Lung microvascular endothelial cell (primary cell): ENCODE data around the gene CMC1. TPM values are rescaled to one million over a fixed set of nuclear protein-coding genes. Genes with fewer than 3 reads are reported as not detected.

Experiments
- DNase-seq, 2 donors: peaks; one replicate each; pipeline versions ENCODE4 v3.0.0 to v3.0.0-alpha.2; 2010; ENCODE audit warnings: low read depth in 2 of 2
- total RNA-seq: library from RNA; depleted of rRNA; stranded (reverse); fragments of >200 nt; gene quantifications from 2 replicates; pipeline ENCODE4 v1.2.1, GENCODE V29; 2014

The CMC1 gene
- total RNA-seq, 1 donor from 2014 or later: 5.4 TPM

DNA sequence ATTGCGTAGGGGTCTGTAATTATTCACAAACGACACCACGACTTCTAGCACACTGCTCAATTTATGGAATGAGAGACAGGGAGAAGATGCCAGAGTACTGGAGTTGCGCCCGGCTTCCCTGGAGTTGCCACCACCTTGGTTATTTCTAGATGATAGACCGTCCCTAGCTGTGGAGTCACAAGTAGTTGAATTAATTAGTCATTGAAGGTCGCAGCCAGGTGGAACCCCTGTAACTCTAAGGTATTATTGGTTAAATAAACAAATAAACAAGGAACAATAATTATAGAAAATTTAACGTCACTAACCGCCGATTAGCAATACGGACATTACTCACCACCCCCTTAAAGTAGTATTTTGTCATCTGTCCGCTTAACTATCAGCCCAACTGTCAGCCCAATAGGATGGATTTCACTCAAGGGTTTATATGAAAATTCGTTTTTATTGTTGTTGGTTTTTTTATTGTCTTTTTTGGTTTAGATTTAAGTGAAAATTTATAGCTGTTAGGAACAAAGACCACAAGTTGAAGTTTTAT, 108.1 kb downstream of the CMC1 start:
- peak; percentile 26 to 47 for DNase-seq

Other genes starting within 250 kb of the CMC1 start
- gene ZCWPW2, start 107.1 kb downstream of the CMC1 start, total RNA-seq: under 0.01 and 0.20 TPM in 2 replicates
- 22.6 and 28.3 TPM in 2 replicates for gene AZI2, start 107.2 kb downstream of the CMC1 start, total RNA-seq